PC-9 (cell line): ENCODE data around the gene LDLRAD3. TPM values are rescaled to one million over a fixed set of nuclear protein-coding genes. Genes with fewer than 3 reads are reported as not detected.

Source experiments
- BruUV-seq: library from RNA; stranded (reverse); fragments of 400-500 nt; replicated peaks from 2 replicates; lab custom pipeline; 2021; lab: Mats Ljungman, UMichigan
- CTCF ChIA-PET: fragments of 300-600 bp; sonication (Branson Sonifier 250); formaldehyde crosslinking; loops from one replicate; lab custom pipeline; 2022; ENCODE audit warnings: antibody characterized with exemption; lab: Charles Lee
- POLR2A ChIA-PET: fragments of 300-600 bp; sonication (Branson Sonifier 250); formaldehyde crosslinking; loops from one replicate; lab custom pipeline; 2022; ENCODE audit warnings: antibody characterized with exemption; ENCODE audit not compliant: unreplicated experiment; lab: Charles Lee
- DNase-seq, 2 experiments: peaks; one replicate each; pipeline versions ENCODE4 v3.0.0 to v3.0.0-alpha.2; 2015 to 2022; ENCODE audit warnings: mixed read lengths in 1 of 2
- H2AFZ ChIP-seq: fragments of 200-600 bp; sonication (generic); 2 replicates; pipeline ENCODE4 v1.8.1; 2017; ENCODE audit warnings: antibody characterized with exemption
- H3F3A ChIP-seq: fragments of 200-600 bp; sonication (generic); 2 replicates; pipeline ENCODE4 v1.8.1; 2017; ENCODE audit warnings: antibody characterized with exemption, mild to moderate bottlenecking, low read depth; ENCODE audit not compliant: insufficient read depth
- H3K27ac ChIP-seq: fragments of 200-600 bp; sonication (generic); 2 replicates; pipeline ENCODE4 v1.6.1; 2016; ENCODE audit warnings: mixed run types
- H3K27me3 ChIP-seq: fragments of 200-600 bp; sonication (generic); 2 replicates; pipeline ENCODE4 v1.6.1; 2016; ENCODE audit warnings: low read depth, mixed run types; ENCODE audit not compliant: insufficient read depth
- H3K36me3 ChIP-seq: fragments of 200-600 bp; sonication (generic); 2 replicates; pipeline ENCODE4 v1.6.1; 2016; ENCODE audit warnings: low read depth, mixed run types
- H3K4me1 ChIP-seq: fragments of 200-600 bp; sonication (generic); replicated peaks from 2 replicates; pipeline ENCODE4 v1.6.1; 2016; ENCODE audit warnings: mixed run types; ENCODE audit not compliant: insufficient read depth
- H3K4me2 ChIP-seq: fragments of 200-600 bp; sonication (generic); 2 replicates; pipeline ENCODE4 v1.6.1; 2017; ENCODE audit warnings: mixed run types
- H3K4me3 ChIP-seq: fragments of 200-600 bp; sonication (generic); 2 replicates; pipeline ENCODE4 v1.6.1; 2016; ENCODE audit warnings: mixed run types
- H3K79me2 ChIP-seq: fragments of 200-600 bp; sonication (generic); 2 replicates; pipeline ENCODE4 v1.6.1; 2017; ENCODE audit warnings: low read depth, mixed run types
- H3K9me2 ChIP-seq: fragments of 200-600 bp; sonication (generic); 2 replicates; pipeline ENCODE4 v1.8.1; 2017; ENCODE audit warnings: mild to moderate bottlenecking; ENCODE audit not compliant: insufficient read depth
- H3K9me3 ChIP-seq: fragments of 200-600 bp; sonication (generic); 2 replicates; pipeline ENCODE4 v1.8.1; 2016; ENCODE audit warnings: low read depth; ENCODE audit not compliant: insufficient read depth
- H4K20me1 ChIP-seq: fragments of 200-600 bp; sonication (generic); 2 replicates; pipeline ENCODE4 v1.8.1; 2017; ENCODE audit not compliant: insufficient read depth
- EZH2 ChIP-seq: fragments of 200-600 bp; sonication (generic); IDR thresholded peaks from 2 replicates; pipeline ENCODE4 v1.8.0; 2017; ENCODE audit warnings: antibody characterized with exemption, low read depth
- intact Hi-C: fragments of 100-400 bp; cut with micrococcal nuclease; formaldehyde crosslinking; loops from one replicate; pipeline ENCODE4 v1.10.0; 2022; ENCODE audit not compliant: unreplicated experiment
- total RNA-seq: library from RNA; stranded (reverse); gene quantifications from 2 replicates; pipeline ENCODE4 v1.2.3, GENCODE V29; 2021
- TF ChIP-seq, protein P1 (sequence below): fragments of 200-600 bp; sonication (generic); conservative IDR thresholded peaks from 2 replicates; pipeline ENCODE4 v1.6.1; 2017; ENCODE audit warnings: mixed run types, antibody characterized with exemption, mild to moderate bottlenecking, moderate library complexity

LDLRAD3 gene
- total RNA-seq, 1 experiment from 2014 or later = 15.9 TPM

DNA sequence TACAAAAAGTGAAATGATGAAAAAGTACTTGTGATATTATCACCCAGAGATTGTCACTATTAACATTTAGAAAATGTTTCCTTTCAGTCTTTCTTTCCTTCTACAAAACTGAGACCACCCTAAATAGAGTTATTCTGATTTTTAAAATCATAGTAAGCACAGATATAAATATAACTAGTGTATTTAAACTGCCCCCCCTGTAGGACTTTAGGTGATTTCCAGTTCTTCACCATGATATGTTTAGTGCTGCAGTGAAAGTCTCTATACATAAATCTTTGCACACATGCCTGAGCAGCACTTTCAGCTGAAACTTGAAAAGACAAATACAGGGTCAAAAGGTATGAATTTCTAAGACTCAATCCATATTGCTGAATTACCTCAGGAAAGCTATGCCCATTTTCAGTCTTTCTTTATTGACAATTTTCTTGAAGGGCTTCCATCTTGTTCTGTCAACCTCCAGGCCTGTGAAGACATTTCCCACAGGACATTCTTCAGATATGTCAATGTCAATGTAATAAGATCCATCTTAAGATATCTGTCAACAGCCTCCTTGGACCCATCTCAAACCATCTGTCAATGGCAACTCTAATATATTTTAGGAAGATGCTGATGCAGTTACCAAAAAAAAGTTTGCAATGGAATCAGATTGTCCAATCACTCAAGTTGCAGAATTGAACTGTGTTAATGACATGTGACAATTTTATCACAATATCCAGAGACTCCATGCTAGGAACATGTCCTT is 30.8 kb upstream of the LDLRAD3 start:
- no TSS peak for BruUV-seq
- peaks cover 16% of the 10 kb centered on the region for H3F3A ChIP-seq
- CTCF ChIA-PET = no interaction called here
- H3K36me3 ChIP-seq = no peaks in the 10 kb centered on the region
- no peak overlapping the region for H3K27ac ChIP-seq
- H3K4me1 ChIP-seq = peaks cover 11% of the 10 kb centered on the region
- TF ChIP-seq, protein P1, sequence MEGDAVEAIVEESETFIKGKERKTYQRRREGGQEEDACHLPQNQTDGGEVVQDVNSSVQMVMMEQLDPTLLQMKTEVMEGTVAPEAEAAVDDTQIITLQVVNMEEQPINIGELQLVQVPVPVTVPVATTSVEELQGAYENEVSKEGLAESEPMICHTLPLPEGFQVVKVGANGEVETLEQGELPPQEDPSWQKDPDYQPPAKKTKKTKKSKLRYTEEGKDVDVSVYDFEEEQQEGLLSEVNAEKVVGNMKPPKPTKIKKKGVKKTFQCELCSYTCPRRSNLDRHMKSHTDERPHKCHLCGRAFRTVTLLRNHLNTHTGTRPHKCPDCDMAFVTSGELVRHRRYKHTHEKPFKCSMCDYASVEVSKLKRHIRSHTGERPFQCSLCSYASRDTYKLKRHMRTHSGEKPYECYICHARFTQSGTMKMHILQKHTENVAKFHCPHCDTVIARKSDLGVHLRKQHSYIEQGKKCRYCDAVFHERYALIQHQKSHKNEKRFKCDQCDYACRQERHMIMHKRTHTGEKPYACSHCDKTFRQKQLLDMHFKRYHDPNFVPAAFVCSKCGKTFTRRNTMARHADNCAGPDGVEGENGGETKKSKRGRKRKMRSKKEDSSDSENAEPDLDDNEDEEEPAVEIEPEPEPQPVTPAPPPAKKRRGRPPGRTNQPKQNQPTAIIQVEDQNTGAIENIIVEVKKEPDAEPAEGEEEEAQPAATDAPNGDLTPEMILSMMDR = no peak
- TF ChIP-seq EZH2 = no peak
- no peak overlapping the region for H3K4me2 ChIP-seq
- no peaks in the 10 kb centered on the region for H3K27me3 ChIP-seq
- no peak overlapping the region for H3K4me3 ChIP-seq
- POLR2A ChIA-PET = no interaction called here
- intact Hi-C loops = no loop called here
- no peaks in the 10 kb centered on the region; the same call in 1 of the 2 replicates for H3K9me3 ChIP-seq
- no peak overlapping the region for H2AFZ ChIP-seq
- no peak for DNase-seq
- no peaks in the 10 kb centered on the region for H3K79me2 ChIP-seq
- no peaks in the 10 kb centered on the region for H3K9me2 ChIP-seq
- H4K20me1 ChIP-seq = 0 out of 2 replicates have a peak, but pooled peaks cover under 1% of the 10 kb centered on the region

DNA sequence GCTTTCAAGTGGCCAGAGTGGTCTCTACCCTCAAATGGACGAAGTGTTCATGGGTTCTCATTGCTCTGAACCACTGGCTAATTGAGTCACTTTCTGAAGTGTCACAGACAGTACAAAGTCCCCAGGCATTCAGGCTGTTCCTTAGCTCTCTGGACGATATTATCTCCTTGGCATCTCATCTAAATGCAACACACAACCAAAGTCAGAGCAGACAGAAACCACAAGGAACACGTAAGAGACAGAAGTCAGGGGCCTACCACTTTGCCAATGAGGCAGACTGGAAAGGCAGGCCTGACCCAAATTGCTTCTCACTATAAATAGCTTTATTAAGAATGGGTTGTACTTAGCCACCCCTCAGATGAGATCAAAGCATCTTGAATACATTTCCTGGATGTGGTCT is 29.0 kb upstream of the LDLRAD3 start:
- Histone ChIP-seq H3K9me2 (no peaks in the 10 kb centered on the region), H4K20me1 (no peaks in the 10 kb centered on the region), H3K27me3 (no peaks in the 10 kb centered on the region), H3K4me2 (no peak overlapping the region), H3K79me2 (no peaks in the 10 kb centered on the region), H3K4me1 (peaks cover 9% of the 10 kb centered on the region; the same call in 1 of the 2 replicates), H3K9me3 (no peaks in the 10 kb centered on the region; the same call in 1 of the 2 replicates), H3K27ac (no peak overlapping the region), H2AFZ (no peak overlapping the region), H3K4me3 (no peak overlapping the region), H3F3A (peaks cover 3% of the 10 kb centered on the region; the same call in 1 of the 2 replicates), H3K36me3 (no peaks in the 10 kb centered on the region)
- ChIA-PET CTCF (no interaction called here), POLR2A (no interaction called here)
- DNase-seq = no peak
- TF ChIP-seq, protein P1 = no peak
- no peak for TF ChIP-seq EZH2
- no TSS peak for BruUV-seq
- intact Hi-C loops = no loop called here

DNA sequence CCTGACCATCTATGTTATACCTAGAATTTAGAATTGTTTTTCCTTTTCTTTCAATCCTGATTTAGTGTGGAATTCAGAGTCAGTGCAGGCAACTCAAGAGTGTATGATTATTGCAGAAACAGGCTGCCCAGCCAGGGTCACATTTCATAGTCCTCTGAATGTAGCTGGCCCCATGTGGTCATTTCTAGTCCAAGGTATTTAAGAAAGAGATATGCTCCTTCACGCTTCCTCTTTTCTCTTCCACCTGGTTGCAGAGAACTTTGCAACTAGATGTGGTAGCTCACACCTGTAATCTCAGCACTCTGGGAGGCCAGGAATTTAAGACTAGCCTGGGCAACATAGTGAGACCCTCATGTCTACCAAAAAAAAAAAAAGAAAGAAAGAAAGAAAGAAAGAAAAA is 27.6 kb upstream of the LDLRAD3 start:
- CTCF ChIA-PET = no interaction called here
- Histone ChIP-seq H3K9me2 (no peaks in the 10 kb centered on the region), H3K4me1 (peaks cover 10% of the 10 kb centered on the region; the same call in 1 of the 2 replicates), H3K27ac (no peak overlapping the region), H2AFZ (no peak overlapping the region), H3K36me3 (no peaks in the 10 kb centered on the region), H3F3A (peaks cover 3% of the 10 kb centered on the region; the same call in 1 of the 2 replicates), H3K4me2 (no peak overlapping the region), H3K79me2 (no peaks in the 10 kb centered on the region), H3K4me3 (no peak overlapping the region), H3K9me3 (no peaks in the 10 kb centered on the region; the same call in 1 of the 2 replicates), H4K20me1 (no peaks in the 10 kb centered on the region), H3K27me3 (no peaks in the 10 kb centered on the region)
- TF ChIP-seq EZH2 = no peak
- TF ChIP-seq, protein P1 = no peak
- intact Hi-C loops = no loop called here
- DNase-seq = no peak
- BruUV-seq = no TSS peak
- POLR2A ChIA-PET = no interaction called here
